Right lobe of liver (tissue), 4 donors: ENCODE measurements around the gene SCN8A.

Source experiments
- POLR2A ChIP-seq: fragments of 450-650 bp; IDR thresholded peaks from one replicate; pipeline ENCODE4 v1.6.1; 2017; ENCODE audit warnings: antibody characterized with exemption, mild to moderate bottlenecking
- TF ChIP-seq, protein P1 (sequence below), 4 donors: fragments of 200-600 bp in 3 of 4; fragments of 450-650 bp in 1 of 4; IDR thresholded peaks; one replicate each; pipeline versions ENCODE4 v1.5.1 to v1.8.0; 2016 to 2022; ENCODE audit warnings: antibody characterized with exemption in 4 of 4, mild to moderate bottlenecking in 2 of 4
- donor health status: DM: no; HTN: no; CAD: no.
- donor health status: DM: no; HTN: no; CAD: no.
- donor health status: DM: no; HTN: yes; CAD: no.

DNA sequence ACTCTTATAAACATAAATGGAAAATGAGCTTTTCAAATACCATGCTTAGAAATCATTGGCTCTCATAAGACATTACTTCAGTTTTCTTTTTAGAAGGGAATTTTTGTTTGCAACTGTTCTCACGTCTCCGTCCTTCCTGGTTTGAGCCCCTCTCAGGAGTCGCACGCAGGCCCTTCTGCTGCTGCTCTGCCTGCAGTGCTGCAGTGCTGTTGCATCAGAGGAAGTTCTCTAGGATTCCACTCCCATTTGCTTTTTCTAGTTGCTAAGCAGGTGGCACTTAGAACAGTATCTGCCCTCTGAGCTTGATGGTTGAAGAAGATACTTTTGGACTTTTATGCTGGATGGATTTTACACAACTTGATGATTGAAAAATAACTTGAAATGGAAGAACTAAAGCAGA lies 70.8 kb downstream of the SCN8A start:
- TF ChIP-seq, protein P1, sequence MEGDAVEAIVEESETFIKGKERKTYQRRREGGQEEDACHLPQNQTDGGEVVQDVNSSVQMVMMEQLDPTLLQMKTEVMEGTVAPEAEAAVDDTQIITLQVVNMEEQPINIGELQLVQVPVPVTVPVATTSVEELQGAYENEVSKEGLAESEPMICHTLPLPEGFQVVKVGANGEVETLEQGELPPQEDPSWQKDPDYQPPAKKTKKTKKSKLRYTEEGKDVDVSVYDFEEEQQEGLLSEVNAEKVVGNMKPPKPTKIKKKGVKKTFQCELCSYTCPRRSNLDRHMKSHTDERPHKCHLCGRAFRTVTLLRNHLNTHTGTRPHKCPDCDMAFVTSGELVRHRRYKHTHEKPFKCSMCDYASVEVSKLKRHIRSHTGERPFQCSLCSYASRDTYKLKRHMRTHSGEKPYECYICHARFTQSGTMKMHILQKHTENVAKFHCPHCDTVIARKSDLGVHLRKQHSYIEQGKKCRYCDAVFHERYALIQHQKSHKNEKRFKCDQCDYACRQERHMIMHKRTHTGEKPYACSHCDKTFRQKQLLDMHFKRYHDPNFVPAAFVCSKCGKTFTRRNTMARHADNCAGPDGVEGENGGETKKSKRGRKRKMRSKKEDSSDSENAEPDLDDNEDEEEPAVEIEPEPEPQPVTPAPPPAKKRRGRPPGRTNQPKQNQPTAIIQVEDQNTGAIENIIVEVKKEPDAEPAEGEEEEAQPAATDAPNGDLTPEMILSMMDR (IDR thresholded peaks at IDR 0.05), result no peak
- TF ChIP-seq POLR2A, result no peak
